HEK293 (cell line): Measurements from ENCODE around the gene TRUB1.

Experiments
- CTCF ChIP-seq: fragments of 450-650 bp; formaldehyde crosslinking; IDR thresholded peaks from 2 replicates; pipeline ENCODE4 v1.5.1; 2016; ENCODE audit warnings: missing biosample characterization, missing genetic modification characterization
- KLF1 ChIP-seq: fragments of 450-650 bp; formaldehyde crosslinking; IDR thresholded peaks from 2 replicates; pipeline ENCODE4 v1.5.1; 2016; ENCODE audit warnings: missing biosample characterization, missing genetic modification characterization
- KLF8 ChIP-seq: fragments of 450-650 bp; formaldehyde crosslinking; IDR thresholded peaks from 2 replicates; pipeline ENCODE4 v1.5.1; 2016; ENCODE audit warnings: missing biosample characterization, missing genetic modification characterization
- REPIN1 ChIP-seq: fragments of 450-650 bp; formaldehyde crosslinking; IDR thresholded peaks from 2 replicates; pipeline ENCODE4 v1.5.1; 2017; ENCODE audit warnings: missing biosample characterization, missing genetic modification characterization, low read depth
- REST ChIP-seq: fragments of 450-650 bp; formaldehyde crosslinking; IDR thresholded peaks from 2 replicates; pipeline ENCODE4 v1.5.1; 2016; ENCODE audit warnings: missing biosample characterization, missing genetic modification characterization
- SALL2 ChIP-seq: fragments of 450-650 bp; formaldehyde crosslinking; IDR thresholded peaks from 2 replicates; pipeline ENCODE4 v1.5.0; 2017; ENCODE audit warnings: missing biosample characterization, mild to moderate bottlenecking, missing genetic modification characterization, borderline replicate concordance
- YY1 ChIP-seq: fragments of 450-650 bp; formaldehyde crosslinking; IDR thresholded peaks from 2 replicates; pipeline ENCODE4 v1.5.1; 2018; ENCODE audit warnings: missing biosample characterization, missing genetic modification characterization
- ZNF19 ChIP-seq: fragments of 450-650 bp; formaldehyde crosslinking; IDR thresholded peaks from 2 replicates; pipeline ENCODE4; 2016; ENCODE audit warnings: missing biosample characterization, missing genetic modification characterization, low read depth
- ZNF280D ChIP-seq: fragments of 450-650 bp; formaldehyde crosslinking; IDR thresholded peaks from 2 replicates; pipeline ENCODE4 v1.5.1; 2016; ENCODE audit warnings: missing biosample characterization, missing genetic modification characterization
- ZNF335 ChIP-seq: fragments of 450-650 bp; formaldehyde crosslinking; conservative IDR thresholded peaks from 2 replicates; pipeline ENCODE4 v1.5.1; 2016; ENCODE audit warnings: missing biosample characterization, missing genetic modification characterization
- ZNF488 ChIP-seq: fragments of 450-650 bp; formaldehyde crosslinking; IDR thresholded peaks from 2 replicates; pipeline ENCODE4 v1.5.1; 2016; ENCODE audit warnings: missing biosample characterization, missing genetic modification characterization
- ZNF777 ChIP-seq: fragments of 450-650 bp; formaldehyde crosslinking; IDR thresholded peaks from 2 replicates; pipeline ENCODE4 v1.5.1; 2017; ENCODE audit warnings: missing biosample characterization, missing genetic modification characterization, borderline replicate concordance

- TF ChIP-seq CTCF (tag by site-specific recombination) = no peak
- TF ChIP-seq ZNF488 (tag by site-specific recombination) = no peak
- TF ChIP-seq ZNF280D (tag by site-specific recombination) = no peak
- TF ChIP-seq SALL2 = no peak
- no peak for TF ChIP-seq ZNF335
- TF ChIP-seq YY1 (tag by site-specific recombination) = no peak
- TF ChIP-seq REST (tag by site-specific recombination) = no peak
- TF ChIP-seq ZNF19 (tag by site-specific recombination) = no peak
- TF ChIP-seq REPIN1 = no peak
- no peak for TF ChIP-seq KLF8 (tag by site-specific recombination)
- TF ChIP-seq ZNF777 (tag by site-specific recombination) = no peak
- no peak for TF ChIP-seq KLF1 (tag by site-specific recombination)
Measured at GRCh38 chr10:114925587-114926586, 12.1 kb upstream of the TRUB1 start.
